GM23338 (cell line): Measurements from ENCODE around the gene SPECC1L. TPM values are rescaled to one million over a fixed set of nuclear protein-coding genes. Genes with fewer than 3 reads are reported as not detected.
A peak's percentile ranks its signal among the peaks of the same experiment; 100 is the strongest.

Source experiments
- ATAC-seq: fragments of 200-7000 bp; cut with Tn5 transposase; 3 replicates; pipeline ENCODE4 v1.9.1; 2020
- DNase-seq: peaks from one replicate; pipeline ENCODE4 v3.0.0-alpha.2; 2015; ENCODE audit warnings: low spot score
- H2AFZ ChIP-seq: fragments of 200-600 bp; sonication (generic); 2 replicates; pipeline ENCODE4 v1.8.0; 2016; ENCODE audit warnings: antibody characterized with exemption, mild to moderate bottlenecking, moderate library complexity
- H3F3A ChIP-seq: fragments of 200-600 bp; sonication (generic); replicated peaks from 2 replicates; pipeline ENCODE4 v1.8.0; 2017; ENCODE audit warnings: antibody characterized with exemption, mixed run types, low read depth
- H3K27ac ChIP-seq: fragments of 200-600 bp; sonication (generic); 2 replicates; pipeline ENCODE4 v1.6.1; 2016; ENCODE audit warnings: low read depth
- H3K27me3 ChIP-seq: fragments of 200-600 bp; sonication (generic); 2 replicates; pipeline ENCODE4 v1.8.0; 2016; ENCODE audit warnings: mild to moderate bottlenecking, mixed run types, moderate library complexity; ENCODE audit not compliant: insufficient read depth
- H3K36me3 ChIP-seq: fragments of 200-600 bp; sonication (generic); 2 replicates; pipeline ENCODE4 v1.8.0; 2016; ENCODE audit warnings: mild to moderate bottlenecking; ENCODE audit not compliant: insufficient read depth
- H3K4me1 ChIP-seq: fragments of 200-600 bp; sonication (generic); 2 replicates; pipeline ENCODE4 v1.8.0; 2016; ENCODE audit warnings: mild to moderate bottlenecking, moderate library complexity; ENCODE audit not compliant: insufficient read depth
- H3K4me2 ChIP-seq: fragments of 200-600 bp; sonication (generic); 2 replicates; pipeline ENCODE4 v1.7.1; 2017; ENCODE audit warnings: mixed run types
- H3K4me3 ChIP-seq: fragments of 200-600 bp; sonication (generic); 2 replicates; pipeline ENCODE4 v1.6.1; 2016; ENCODE audit warnings: mixed run types
- H3K79me2 ChIP-seq: fragments of 200-600 bp; sonication (generic); replicated peaks from 2 replicates; pipeline ENCODE4 v1.8.0; 2017; ENCODE audit warnings: mild to moderate bottlenecking; ENCODE audit not compliant: insufficient read depth
- H3K9me2 ChIP-seq: fragments of 200-600 bp; sonication (generic); 2 replicates; pipeline ENCODE4 v1.8.0; 2017; ENCODE audit not compliant: insufficient read depth
- H4K20me1 ChIP-seq: fragments of 200-600 bp; sonication (generic); replicated peaks from 2 replicates; pipeline ENCODE4 v1.8.0; 2017; ENCODE audit warnings: mild to moderate bottlenecking; ENCODE audit not compliant: insufficient read depth
- H3K27ac Mint-ChIP-seq: 2 replicates; pipeline ENCODE4 v1.8.0; 2020; ENCODE audit warnings: inconsistent platforms, mild to moderate bottlenecking, moderate library complexity, mixed read lengths
- H3K27me3 Mint-ChIP-seq: 3 replicates; pipeline ENCODE4 v1.8.0; 2022; ENCODE audit warnings: low read depth, mild to moderate bottlenecking, moderate library complexity, mixed read lengths, inconsistent platforms; ENCODE audit not compliant: insufficient read depth, poor library complexity
- H3K36me3 Mint-ChIP-seq: 3 replicates; pipeline ENCODE4 v1.8.0; 2021; ENCODE audit warnings: low read depth, mild to moderate bottlenecking, inconsistent platforms, moderate library complexity, mixed read lengths
- H3K4me1 Mint-ChIP-seq: 3 replicates; pipeline ENCODE4 v1.8.0; 2020; ENCODE audit warnings: mild to moderate bottlenecking, inconsistent platforms, mixed read lengths
- H3K4me3 Mint-ChIP-seq: 3 replicates; pipeline ENCODE4 v1.8.0; 2021; ENCODE audit warnings: moderate library complexity, mild to moderate bottlenecking, inconsistent platforms, mixed read lengths
- H3K9me3 Mint-ChIP-seq: 3 replicates; pipeline ENCODE4 v1.8.0; 2020; ENCODE audit warnings: moderate library complexity, mild to moderate bottlenecking, inconsistent platforms, mixed read lengths
- CREB1 ChIP-seq: fragments of 250-450 bp; sonication (Bioruptor Pico); IDR thresholded peaks from 2 replicates; pipeline ENCODE4 v1.5.0; 2020; ENCODE audit warnings: low read depth, mild to moderate bottlenecking, moderate library complexity
- EZH2 ChIP-seq: fragments of 200-600 bp; sonication (generic); IDR thresholded peaks from one replicate; pipeline ENCODE4 v1.8.0; 2017; ENCODE audit warnings: antibody characterized with exemption, mild to moderate bottlenecking, low read depth; ENCODE audit not compliant: unreplicated experiment
- EZH2phosphoT487 ChIP-seq: fragments of 200-600 bp; sonication (generic); IDR thresholded peaks from one replicate; pipeline ENCODE4 v1.8.1; 2018; ENCODE audit warnings: antibody characterized with exemption; ENCODE audit not compliant: unreplicated experiment
- POLR2AphosphoS5 ChIP-seq: IDR thresholded peaks from 2 replicates; pipeline ENCODE4 v1.6.1; 2016; ENCODE audit warnings: antibody characterized with exemption, low read depth
- STAT1 ChIP-seq: IDR thresholded peaks from one replicate; pipeline ENCODE4 v1.6.1; 2016; ENCODE audit warnings: antibody characterized with exemption; ENCODE audit not compliant: unreplicated experiment
- ZNF114 ChIP-seq: fragments of 250-450 bp; sonication (Bioruptor Pico); IDR thresholded peaks from 2 replicates; pipeline ENCODE4 v1.5.0; 2020; ENCODE audit warnings: mild to moderate bottlenecking, moderate library complexity
- polyA plus RNA-seq: library from polyadenylated mRNA; unstranded; fragments of >200 nt; fragmentation: Nextera tagmentation; extraction: Ambion mirVana; gene quantifications from 2 replicates; pipeline ENCODE4 v1.2.1, GENCODE V29; 2016
- total RNA-seq: library from RNA; depleted of rRNA; stranded (reverse); fragments of >200 nt; shearing (Covaris generic); gene quantifications from 2 replicates; pipeline ENCODE4 v1.2.3, GENCODE V29; 2014
- TF ChIP-seq, protein P1 (sequence below): fragments of 250-450 bp; sonication (Bioruptor Pico); IDR thresholded peaks from 2 replicates; pipeline ENCODE4 v1.5.0; 2020; ENCODE audit warnings: mild to moderate bottlenecking, moderate library complexity
- TF ChIP-seq, protein P2 (sequence below): IDR thresholded peaks from one replicate; pipeline ENCODE4 v1.6.1; 2018; ENCODE audit warnings: antibody characterized with exemption; ENCODE audit not compliant: unreplicated experiment
- TF ChIP-seq, protein P3 (sequence below): IDR thresholded peaks from 2 replicates; pipeline ENCODE4 v1.6.1; 2016; ENCODE audit warnings: antibody characterized with exemption
- TF ChIP-seq, protein P4 (sequence below), 2 experiments: fragments of 200-600 bp in 1 of 2; sonication (generic) in 1 of 2; conservative IDR thresholded peaks; 2 replicates each; pipeline versions ENCODE4 v1.5.1 to v1.6.1; 2016 to 2017; ENCODE audit warnings: antibody characterized with exemption in 2 of 2, low read depth in 2 of 2, mild to moderate bottlenecking in 2 of 2, moderate library complexity in 1 of 2

The SPECC1L gene
- total and polyA plus RNA-seq, 2 experiments from 2014 or later = 24.3 to 44.7 TPM

DNA sequence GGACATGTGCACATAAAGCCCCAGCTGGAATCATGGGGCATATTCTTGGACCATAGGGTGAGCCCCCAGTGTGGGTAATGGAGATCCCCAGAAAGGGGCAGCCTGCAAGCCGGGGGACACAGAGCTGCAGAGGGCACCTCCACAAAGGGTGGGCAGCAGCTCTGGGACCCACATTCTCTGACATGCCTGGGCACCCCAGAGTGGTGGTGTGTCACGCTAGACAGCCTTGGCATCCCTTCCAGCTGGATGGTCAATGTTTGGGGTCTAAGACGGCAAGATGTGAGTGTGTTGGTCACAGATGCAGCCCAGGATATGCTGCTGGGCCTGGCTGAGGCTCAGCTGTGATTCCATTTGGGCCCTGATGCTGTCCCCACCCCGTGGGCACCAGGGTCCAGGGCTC lies 166.5 kb downstream of the SPECC1L start:
- Mint-ChIP-seq H3K4me3 (no peak overlapping the region), H3K27ac (0 out of 2 replicates have a peak overlapping the region, but pooled peaks have one; percentile 36), H3K9me3 (no peaks in the 10 kb centered on the region), H3K4me1 (no peaks in the 10 kb centered on the region), H3K27me3 (peaks cover 8% of the 10 kb centered on the region), H3K36me3 (no peaks in the 10 kb centered on the region; the same call in 2 of the 3 replicates)
- Histone ChIP-seq H3K27ac (no peak overlapping the region), H3K27me3 (no peaks in the 10 kb centered on the region), H4K20me1 (no peaks in the 10 kb centered on the region; the same call in 1 of the 2 replicates), H3K4me1 (no peaks in the 10 kb centered on the region), H3K79me2 (no peaks in the 10 kb centered on the region), H3K9me2 (no peaks in the 10 kb centered on the region), H3K4me2 (no peak overlapping the region), H3K4me3 (no peak overlapping the region), H2AFZ (no peak overlapping the region), H3F3A (no peaks in the 10 kb centered on the region), H3K36me3 (no peaks in the 10 kb centered on the region)
- TF ChIP-seq EZH2phosphoT487 (no peak), EZH2 (no peak), STAT1 (no peak), ZNF114 (CRISPR knock-in tag) (no peak), CREB1 (no peak), POLR2AphosphoS5 (no peak)
- TF ChIP-seq, protein P1, sequence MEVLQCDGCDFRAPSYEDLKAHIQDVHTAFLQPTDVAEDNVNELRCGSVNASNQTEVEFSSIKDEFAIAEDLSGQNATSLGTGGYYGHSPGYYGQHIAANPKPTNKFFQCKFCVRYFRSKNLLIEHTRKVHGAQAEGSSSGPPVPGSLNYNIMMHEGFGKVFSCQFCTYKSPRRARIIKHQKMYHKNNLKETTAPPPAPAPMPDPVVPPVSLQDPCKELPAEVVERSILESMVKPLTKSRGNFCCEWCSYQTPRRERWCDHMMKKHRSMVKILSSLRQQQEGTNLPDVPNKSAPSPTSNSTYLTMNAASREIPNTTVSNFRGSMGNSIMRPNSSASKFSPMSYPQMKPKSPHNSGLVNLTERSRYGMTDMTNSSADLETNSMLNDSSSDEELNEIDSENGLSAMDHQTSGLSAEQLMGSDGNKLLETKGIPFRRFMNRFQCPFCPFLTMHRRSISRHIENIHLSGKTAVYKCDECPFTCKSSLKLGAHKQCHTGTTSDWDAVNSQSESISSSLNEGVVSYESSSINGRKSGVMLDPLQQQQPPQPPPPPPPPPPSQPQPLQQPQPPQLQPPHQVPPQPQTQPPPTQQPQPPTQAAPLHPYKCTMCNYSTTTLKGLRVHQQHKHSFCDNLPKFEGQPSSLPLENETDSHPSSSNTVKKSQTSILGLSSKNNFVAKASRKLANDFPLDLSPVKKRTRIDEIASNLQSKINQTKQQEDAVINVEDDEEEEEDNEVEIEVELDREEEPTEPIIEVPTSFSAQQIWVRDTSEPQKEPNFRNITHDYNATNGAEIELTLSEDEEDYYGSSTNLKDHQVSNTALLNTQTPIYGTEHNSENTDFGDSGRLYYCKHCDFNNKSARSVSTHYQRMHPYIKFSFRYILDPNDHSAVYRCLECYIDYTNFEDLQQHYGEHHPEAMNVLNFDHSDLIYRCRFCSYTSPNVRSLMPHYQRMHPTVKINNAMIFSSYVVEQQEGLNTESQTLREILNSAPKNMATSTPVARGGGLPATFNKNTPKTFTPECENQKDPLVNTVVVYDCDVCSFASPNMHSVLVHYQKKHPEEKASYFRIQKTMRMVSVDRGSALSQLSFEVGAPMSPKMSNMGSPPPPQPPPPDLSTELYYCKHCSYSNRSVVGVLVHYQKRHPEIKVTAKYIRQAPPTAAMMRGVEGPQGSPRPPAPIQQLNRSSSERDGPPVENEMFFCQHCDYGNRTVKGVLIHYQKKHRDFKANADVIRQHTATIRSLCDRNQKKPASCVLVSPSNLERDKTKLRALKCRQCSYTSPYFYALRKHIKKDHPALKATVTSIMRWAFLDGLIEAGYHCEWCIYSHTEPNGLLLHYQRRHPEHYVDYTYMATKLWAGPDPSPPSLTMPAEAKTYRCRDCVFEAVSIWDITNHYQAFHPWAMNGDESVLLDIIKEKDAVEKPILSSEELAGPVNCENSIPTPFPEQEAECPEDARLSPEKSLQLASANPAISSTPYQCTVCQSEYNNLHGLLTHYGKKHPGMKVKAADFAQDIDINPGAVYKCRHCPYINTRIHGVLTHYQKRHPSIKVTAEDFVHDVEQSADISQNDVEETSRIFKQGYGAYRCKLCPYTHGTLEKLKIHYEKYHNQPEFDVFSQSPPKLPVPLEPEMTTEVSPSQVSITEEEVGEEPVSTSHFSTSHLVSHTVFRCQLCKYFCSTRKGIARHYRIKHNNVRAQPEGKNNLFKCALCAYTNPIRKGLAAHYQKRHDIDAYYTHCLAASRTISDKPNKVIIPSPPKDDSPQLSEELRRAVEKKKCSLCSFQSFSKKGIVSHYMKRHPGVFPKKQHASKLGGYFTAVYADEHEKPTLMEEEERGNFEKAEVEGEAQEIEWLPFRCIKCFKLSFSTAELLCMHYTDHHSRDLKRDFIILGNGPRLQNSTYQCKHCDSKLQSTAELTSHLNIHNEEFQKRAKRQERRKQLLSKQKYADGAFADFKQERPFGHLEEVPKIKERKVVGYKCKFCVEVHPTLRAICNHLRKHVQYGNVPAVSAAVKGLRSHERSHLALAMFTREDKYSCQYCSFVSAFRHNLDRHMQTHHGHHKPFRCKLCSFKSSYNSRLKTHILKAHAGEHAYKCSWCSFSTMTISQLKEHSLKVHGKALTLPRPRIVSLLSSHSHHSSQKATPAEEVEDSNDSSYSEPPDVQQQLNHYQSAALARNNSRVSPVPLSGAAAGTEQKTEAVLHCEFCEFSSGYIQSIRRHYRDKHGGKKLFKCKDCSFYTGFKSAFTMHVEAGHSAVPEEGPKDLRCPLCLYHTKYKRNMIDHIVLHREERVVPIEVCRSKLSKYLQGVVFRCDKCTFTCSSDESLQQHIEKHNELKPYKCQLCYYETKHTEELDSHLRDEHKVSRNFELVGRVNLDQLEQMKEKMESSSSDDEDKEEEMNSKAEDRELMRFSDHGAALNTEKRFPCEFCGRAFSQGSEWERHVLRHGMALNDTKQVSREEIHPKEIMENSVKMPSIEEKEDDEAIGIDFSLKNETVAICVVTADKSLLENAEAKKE (CRISPR knock-in tag) = no peak
- TF ChIP-seq, protein P2, sequence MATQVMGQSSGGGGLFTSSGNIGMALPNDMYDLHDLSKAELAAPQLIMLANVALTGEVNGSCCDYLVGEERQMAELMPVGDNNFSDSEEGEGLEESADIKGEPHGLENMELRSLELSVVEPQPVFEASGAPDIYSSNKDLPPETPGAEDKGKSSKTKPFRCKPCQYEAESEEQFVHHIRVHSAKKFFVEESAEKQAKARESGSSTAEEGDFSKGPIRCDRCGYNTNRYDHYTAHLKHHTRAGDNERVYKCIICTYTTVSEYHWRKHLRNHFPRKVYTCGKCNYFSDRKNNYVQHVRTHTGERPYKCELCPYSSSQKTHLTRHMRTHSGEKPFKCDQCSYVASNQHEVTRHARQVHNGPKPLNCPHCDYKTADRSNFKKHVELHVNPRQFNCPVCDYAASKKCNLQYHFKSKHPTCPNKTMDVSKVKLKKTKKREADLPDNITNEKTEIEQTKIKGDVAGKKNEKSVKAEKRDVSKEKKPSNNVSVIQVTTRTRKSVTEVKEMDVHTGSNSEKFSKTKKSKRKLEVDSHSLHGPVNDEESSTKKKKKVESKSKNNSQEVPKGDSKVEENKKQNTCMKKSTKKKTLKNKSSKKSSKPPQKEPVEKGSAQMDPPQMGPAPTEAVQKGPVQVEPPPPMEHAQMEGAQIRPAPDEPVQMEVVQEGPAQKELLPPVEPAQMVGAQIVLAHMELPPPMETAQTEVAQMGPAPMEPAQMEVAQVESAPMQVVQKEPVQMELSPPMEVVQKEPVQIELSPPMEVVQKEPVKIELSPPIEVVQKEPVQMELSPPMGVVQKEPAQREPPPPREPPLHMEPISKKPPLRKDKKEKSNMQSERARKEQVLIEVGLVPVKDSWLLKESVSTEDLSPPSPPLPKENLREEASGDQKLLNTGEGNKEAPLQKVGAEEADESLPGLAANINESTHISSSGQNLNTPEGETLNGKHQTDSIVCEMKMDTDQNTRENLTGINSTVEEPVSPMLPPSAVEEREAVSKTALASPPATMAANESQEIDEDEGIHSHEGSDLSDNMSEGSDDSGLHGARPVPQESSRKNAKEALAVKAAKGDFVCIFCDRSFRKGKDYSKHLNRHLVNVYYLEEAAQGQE = no peak
- TF ChIP-seq, protein P3, sequence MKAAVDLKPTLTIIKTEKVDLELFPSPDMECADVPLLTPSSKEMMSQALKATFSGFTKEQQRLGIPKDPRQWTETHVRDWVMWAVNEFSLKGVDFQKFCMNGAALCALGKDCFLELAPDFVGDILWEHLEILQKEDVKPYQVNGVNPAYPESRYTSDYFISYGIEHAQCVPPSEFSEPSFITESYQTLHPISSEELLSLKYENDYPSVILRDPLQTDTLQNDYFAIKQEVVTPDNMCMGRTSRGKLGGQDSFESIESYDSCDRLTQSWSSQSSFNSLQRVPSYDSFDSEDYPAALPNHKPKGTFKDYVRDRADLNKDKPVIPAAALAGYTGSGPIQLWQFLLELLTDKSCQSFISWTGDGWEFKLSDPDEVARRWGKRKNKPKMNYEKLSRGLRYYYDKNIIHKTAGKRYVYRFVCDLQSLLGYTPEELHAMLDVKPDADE = no peak
- TF ChIP-seq, protein P4, sequence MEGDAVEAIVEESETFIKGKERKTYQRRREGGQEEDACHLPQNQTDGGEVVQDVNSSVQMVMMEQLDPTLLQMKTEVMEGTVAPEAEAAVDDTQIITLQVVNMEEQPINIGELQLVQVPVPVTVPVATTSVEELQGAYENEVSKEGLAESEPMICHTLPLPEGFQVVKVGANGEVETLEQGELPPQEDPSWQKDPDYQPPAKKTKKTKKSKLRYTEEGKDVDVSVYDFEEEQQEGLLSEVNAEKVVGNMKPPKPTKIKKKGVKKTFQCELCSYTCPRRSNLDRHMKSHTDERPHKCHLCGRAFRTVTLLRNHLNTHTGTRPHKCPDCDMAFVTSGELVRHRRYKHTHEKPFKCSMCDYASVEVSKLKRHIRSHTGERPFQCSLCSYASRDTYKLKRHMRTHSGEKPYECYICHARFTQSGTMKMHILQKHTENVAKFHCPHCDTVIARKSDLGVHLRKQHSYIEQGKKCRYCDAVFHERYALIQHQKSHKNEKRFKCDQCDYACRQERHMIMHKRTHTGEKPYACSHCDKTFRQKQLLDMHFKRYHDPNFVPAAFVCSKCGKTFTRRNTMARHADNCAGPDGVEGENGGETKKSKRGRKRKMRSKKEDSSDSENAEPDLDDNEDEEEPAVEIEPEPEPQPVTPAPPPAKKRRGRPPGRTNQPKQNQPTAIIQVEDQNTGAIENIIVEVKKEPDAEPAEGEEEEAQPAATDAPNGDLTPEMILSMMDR (conservative IDR thresholded peaks at IDR 0.05; ENCODE audit: low read depth in 2 of 2) = no peak
- ATAC-seq (no peak), DNase-seq (no peak)
